Right lobe of liver (tissue), 6 donors: ENCODE data around the gene FGFR3. TPM values are rescaled to one million over a fixed set of nuclear protein-coding genes. Genes with fewer than 3 reads are reported as not detected.

Experiments
- ATAC-seq, 4 donors: fragments of 200-7000 bp; cut with Tn5 transposase; one replicate each; pipeline ENCODE4 v1.9.1; 2020; ENCODE audit warnings: mild to moderate bottlenecking in 4 of 4, moderate library complexity in 4 of 4
- DNase-seq, 3 donors: peaks; one replicate each; pipeline ENCODE4 v3.0.0-alpha.2; 2020
- H3K27ac ChIP-seq, 3 donors: fragments of 200-600 bp; one replicate each; pipeline ENCODE4 v1.8.0; 2022
- H3K27me3 ChIP-seq, 2 donors: fragments of 200-600 bp; one replicate each; pipeline ENCODE4 v1.8.0; 2022
- H3K36me3 ChIP-seq, 4 donors: fragments of 200-600 bp; sonication (generic) in 1 of 4; one replicate each; pipeline versions ENCODE4 v1.5.1 to v1.8.0; 2017 to 2022; ENCODE audit warnings: control low read depth in 1 of 4
- H3K4me1 ChIP-seq, 4 donors: fragments of 200-600 bp; sonication (generic) in 1 of 4; one replicate each; pipeline versions ENCODE4 v1.5.1 to v1.8.0; 2017 to 2022; ENCODE audit warnings: control low read depth in 1 of 4
- H3K4me3 ChIP-seq, 3 donors: fragments of 200-600 bp; one replicate each; pipeline ENCODE4 v1.8.0; 2022
- H3K9me3 ChIP-seq, 4 donors: fragments of 200-600 bp; sonication (generic) in 1 of 4; one replicate each; pipeline versions ENCODE4 v1.5.1 to v1.8.0; 2017 to 2022; ENCODE audit warnings: control low read depth in 1 of 4
- CTCF ChIP-seq, 4 donors: fragments of 200-600 bp in 3 of 4; fragments of 450-650 bp in 1 of 4; IDR thresholded peaks; one replicate each; pipeline versions ENCODE4 v1.5.1 to v1.8.0; 2016 to 2022; ENCODE audit warnings: antibody characterized with exemption in 4 of 4, mild to moderate bottlenecking in 2 of 4
- POLR2A ChIP-seq: fragments of 450-650 bp; IDR thresholded peaks from one replicate; pipeline ENCODE4 v1.6.1; 2017; ENCODE audit warnings: antibody characterized with exemption, mild to moderate bottlenecking
- WGBS: methylation state at CpG from one replicate; pipeline ENCODE4 v1.1.6; 2018; ENCODE audit warnings: low coverage, low lambda C conversion rate; ENCODE audit not compliant: insufficient coverage; ENCODE audit errors: missing lambda C conversion rate; 5-methylcytosine and 5-hydroxymethylcytosine counted together
- intact Hi-C, 2 donors: fragments of 100-400 bp; cut with DNase I; formaldehyde crosslinking; loops; one replicate each; pipeline versions ENCODE4 v1.11.2 to v1.14.1; 2022
- total RNA-seq, 6 experiments: library from RNA; depleted of rRNA in 2 of 6; stranded (reverse); fragments of >200 nt in 2 of 6; fragmentation: NEBNext Ultra II Directional in 3 of 6; extraction: Animal tissue kit (Norgen Biotek cat#: 25700) in 3 of 6; gene quantifications; one replicate each; pipeline versions ENCODE4 v1.1.0 to v1.2.4, GENCODE V29; 2016 to 2023
- donor health status: DM: no; HTN: yes; CAD: no.
- donor health status: DM: no; HTN: no; CAD: no.
- donor health status: DM: no; HTN: no; CAD: no.
- donor health status: DM: no; HTN: yes; CAD: no.
- donor health status: DM: no; HTN: yes; CAD: no.

FGFR3 gene
- total RNA-seq, 6 experiments from 2014 or later: 14.3 to 30.0 (median 25.7) TPM

GRCh38 chr4:1792158-1792831, 798 bp upstream of the FGFR3 start:
- no peak overlapping the region for H3K27ac ChIP-seq
- H3K36me3 ChIP-seq: no peaks in the 10 kb centered on the region
- H3K4me1 ChIP-seq: peaks cover 0 to 19% (median 8%) of the 10 kb centered on the region in 4 donors
- H3K4me3 ChIP-seq: no peak overlapping the region
- intact Hi-C loops: no loop called here
- no peak for DNase-seq
- H3K27me3 ChIP-seq: no peaks in the 10 kb centered on the region
- WGBS: 70% methylated on average over 2 of the region's 29 CpGs
- ATAC-seq: no peak
- H3K9me3 ChIP-seq: no peaks in the 10 kb centered on the region
- no peak for TF ChIP-seq CTCF (IDR thresholded peaks at IDR 0.05)

GRCh38 chr4:1793496-1793840, 375 bp downstream of the FGFR3 start:
- DNase-seq (peak in 2 of 3 donors; percentile 65 to 75), ATAC-seq (peak; percentile 1 to 25 (median 8))
- no peaks in the 10 kb centered on the region for H3K9me3 ChIP-seq
- peak overlapping the region in 1 of 3 donors; percentile 59 for H3K27ac ChIP-seq
- intact Hi-C loops: no loop called here
- H3K4me1 ChIP-seq: peaks cover 0 to 28% (median 15%) of the 10 kb centered on the region in 4 donors
- peak overlapping the region; percentile 66 to 68 (median 66) for H3K4me3 ChIP-seq
- no peaks in the 10 kb centered on the region for H3K36me3 ChIP-seq
- H3K27me3 ChIP-seq: no peaks in the 10 kb centered on the region
- TF ChIP-seq CTCF (IDR thresholded peaks at IDR 0.05): no peak
- TF ChIP-seq POLR2A: no peak
- no CpG with 5 or more reads among the region's 44 CpGs for WGBS

- ATAC-seq: peak in 1 of 4 donors; percentile 1
- Histone ChIP-seq H3K4me1 (peaks cover 0 to 33% (median 15%) of the 10 kb centered on the region in 4 donors), H3K9me3 (no peaks in the 10 kb centered on the region), H3K4me3 (peak overlapping the region; percentile 66 to 68 (median 66)), H3K27ac (peak overlapping the region in 2 of 3 donors; percentile 11 to 92), H3K36me3 (no peaks in the 10 kb centered on the region), H3K27me3 (no peaks in the 10 kb centered on the region)
- 0% methylated on average over 1 of the region's 101 CpGs for WGBS
- no peak for DNase-seq
- intact Hi-C loops: no loop called here
- TF ChIP-seq CTCF (IDR thresholded peaks at IDR 0.05): no peak
- TF ChIP-seq POLR2A: no peak
Measured at GRCh38 chr4:1793940-1794808, 1.1 kb downstream of the FGFR3 start.

GRCh38 chr4:1794809-1795298, 1.8 kb downstream of the FGFR3 start:
- no peaks in the 10 kb centered on the region for H3K36me3 ChIP-seq
- peak overlapping the region; percentile 66 to 68 (median 66) for H3K4me3 ChIP-seq
- peak overlapping the region; percentile 53 to 92 (median 81) for H3K27ac ChIP-seq
- peaks cover 0 to 33% (median 15%) of the 10 kb centered on the region in 4 donors for H3K4me1 ChIP-seq
- no peak for DNase-seq
- TF ChIP-seq CTCF (IDR thresholded peaks at IDR 0.05) (no peak), POLR2A (no peak)
- intact Hi-C loops: no loop called here
- H3K27me3 ChIP-seq: no peaks in the 10 kb centered on the region
- no CpG with 5 or more reads among the region's 68 CpGs for WGBS
- ATAC-seq: peak in 1 of 4 donors; percentile 1
- no peaks in the 10 kb centered on the region for H3K9me3 ChIP-seq
